ENCODE results near the gene TCF12.

- no peak for TF ChIP-seq YY1 (IDR thresholded peaks at IDR 0.05; ENCODE audit: insufficient read depth, insufficient read length)
- no peak for TF ChIP-seq ZNF274 (IDR thresholded peaks at IDR 0.05; ENCODE audit: low read depth, low read length)
These were observed 266.1 kb downstream of the TCF12 start for GRCh38 chr15:57184502-57184901.
